ENCODE results near the gene INAFM1. TPM values are rescaled to one million over a fixed set of nuclear protein-coding genes. Genes with fewer than 3 reads are reported as not detected.
A peak's percentile ranks its signal among the peaks of the same experiment; 100 is the strongest.

Gene INAFM1
- total RNA-seq, 1 donor = 2.5 TPM

DNA sequence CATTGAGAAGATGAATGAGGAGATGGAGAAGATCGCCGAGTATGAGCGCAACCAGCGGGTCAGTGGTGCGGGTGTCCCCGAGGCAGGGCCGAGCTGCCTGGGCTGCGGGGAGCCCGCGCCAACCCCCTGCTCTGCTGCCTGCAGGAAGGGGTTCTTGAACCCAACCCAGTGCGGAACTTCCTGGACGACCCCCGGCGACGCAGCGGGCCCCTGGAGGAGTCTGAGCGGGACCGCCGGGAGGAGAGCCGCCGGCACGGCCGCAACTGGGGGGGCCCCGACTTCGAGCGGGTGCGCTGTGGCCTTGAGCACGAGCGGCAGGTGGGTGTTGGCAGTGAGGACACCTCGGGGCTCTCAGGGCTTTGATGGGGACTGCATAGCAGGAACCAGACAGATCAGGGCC lies 10.1 kb upstream of the INAFM1 start:
- TF ChIP-seq, protein P1, sequence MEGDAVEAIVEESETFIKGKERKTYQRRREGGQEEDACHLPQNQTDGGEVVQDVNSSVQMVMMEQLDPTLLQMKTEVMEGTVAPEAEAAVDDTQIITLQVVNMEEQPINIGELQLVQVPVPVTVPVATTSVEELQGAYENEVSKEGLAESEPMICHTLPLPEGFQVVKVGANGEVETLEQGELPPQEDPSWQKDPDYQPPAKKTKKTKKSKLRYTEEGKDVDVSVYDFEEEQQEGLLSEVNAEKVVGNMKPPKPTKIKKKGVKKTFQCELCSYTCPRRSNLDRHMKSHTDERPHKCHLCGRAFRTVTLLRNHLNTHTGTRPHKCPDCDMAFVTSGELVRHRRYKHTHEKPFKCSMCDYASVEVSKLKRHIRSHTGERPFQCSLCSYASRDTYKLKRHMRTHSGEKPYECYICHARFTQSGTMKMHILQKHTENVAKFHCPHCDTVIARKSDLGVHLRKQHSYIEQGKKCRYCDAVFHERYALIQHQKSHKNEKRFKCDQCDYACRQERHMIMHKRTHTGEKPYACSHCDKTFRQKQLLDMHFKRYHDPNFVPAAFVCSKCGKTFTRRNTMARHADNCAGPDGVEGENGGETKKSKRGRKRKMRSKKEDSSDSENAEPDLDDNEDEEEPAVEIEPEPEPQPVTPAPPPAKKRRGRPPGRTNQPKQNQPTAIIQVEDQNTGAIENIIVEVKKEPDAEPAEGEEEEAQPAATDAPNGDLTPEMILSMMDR (IDR thresholded peaks at IDR 0.05; ENCODE audit: extremely low read depth, low read depth, low read length) = no peak
- Histone ChIP-seq H4K20me1 (ENCODE audit: insufficient read depth, low read length) (peaks cover 10% of the 10 kb centered on the region), H3K4me3 (ENCODE audit: insufficient read depth, low read length) (no peak overlapping the region), H3K27ac (ENCODE audit: low read depth, low read length) (no peak overlapping the region), H3K36me3 (ENCODE audit: insufficient read depth, low read length) (peaks cover 59% of the 10 kb centered on the region), H3K9me3 (ENCODE audit: low read depth, low read length) (no peaks in the 10 kb centered on the region), H2AFZ (ENCODE audit: low read length) (no peak overlapping the region), H3K27me3 (ENCODE audit: insufficient read depth, low read length) (no peaks in the 10 kb centered on the region), H3K4me1 (ENCODE audit: insufficient read depth, low read length) (no peaks in the 10 kb centered on the region), H3K4me2 (ENCODE audit: insufficient read depth, low read length) (no peak overlapping the region), H3K79me2 (ENCODE audit: insufficient read depth, low read length) (peaks cover 38% of the 10 kb centered on the region)
- DNase-seq (ENCODE audit: insufficient read length, low spot score, missing footprints) = peak; percentile 29

DNA sequence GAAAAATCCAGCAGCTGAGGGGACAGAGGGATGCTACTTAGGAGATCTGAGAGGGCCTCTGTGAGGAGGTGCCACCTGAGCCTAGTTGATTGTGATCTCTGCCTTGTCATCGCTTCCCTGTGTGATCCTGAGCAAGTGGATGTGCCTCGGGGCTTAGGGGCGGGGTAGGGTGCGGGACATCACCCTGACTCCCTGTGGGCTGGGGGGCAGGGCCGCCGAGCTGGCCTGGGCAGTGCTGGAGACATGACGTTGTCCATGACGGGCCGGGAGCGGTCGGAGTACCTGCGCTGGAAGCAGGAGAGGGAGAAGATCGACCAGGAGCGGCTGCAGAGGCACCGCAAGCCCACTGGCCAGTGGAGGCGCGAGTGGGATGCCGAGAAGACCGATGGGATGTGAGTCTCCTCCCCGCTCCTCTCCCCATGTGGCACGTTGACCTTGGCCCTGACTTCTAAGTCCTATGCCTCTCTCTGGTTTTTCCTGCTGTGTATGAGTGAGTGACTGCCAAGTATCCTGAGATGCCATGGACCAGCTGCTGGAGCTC lies 8.2 kb upstream of the INAFM1 start:
- TF ChIP-seq, protein P1 (IDR thresholded peaks at IDR 0.05; ENCODE audit: extremely low read depth, low read depth, low read length) = no peak
- Histone ChIP-seq H3K4me3 (ENCODE audit: insufficient read depth, low read length) (no peak overlapping the region), H3K4me1 (ENCODE audit: insufficient read depth, low read length) (no peaks in the 10 kb centered on the region), H2AFZ (ENCODE audit: low read length) (no peak overlapping the region), H3K36me3 (ENCODE audit: insufficient read depth, low read length) (peaks cover 55% of the 10 kb centered on the region), H3K9me3 (ENCODE audit: low read depth, low read length) (no peaks in the 10 kb centered on the region), H3K4me2 (ENCODE audit: insufficient read depth, low read length) (no peak overlapping the region), H3K27me3 (ENCODE audit: insufficient read depth, low read length) (no peaks in the 10 kb centered on the region), H4K20me1 (ENCODE audit: insufficient read depth, low read length) (peaks cover 6% of the 10 kb centered on the region), H3K27ac (ENCODE audit: low read depth, low read length) (no peak overlapping the region), H3K79me2 (ENCODE audit: insufficient read depth, low read length) (peaks cover 21% of the 10 kb centered on the region)
- peak; percentile 54 for DNase-seq (ENCODE audit: insufficient read length, low spot score, missing footprints)

DNA sequence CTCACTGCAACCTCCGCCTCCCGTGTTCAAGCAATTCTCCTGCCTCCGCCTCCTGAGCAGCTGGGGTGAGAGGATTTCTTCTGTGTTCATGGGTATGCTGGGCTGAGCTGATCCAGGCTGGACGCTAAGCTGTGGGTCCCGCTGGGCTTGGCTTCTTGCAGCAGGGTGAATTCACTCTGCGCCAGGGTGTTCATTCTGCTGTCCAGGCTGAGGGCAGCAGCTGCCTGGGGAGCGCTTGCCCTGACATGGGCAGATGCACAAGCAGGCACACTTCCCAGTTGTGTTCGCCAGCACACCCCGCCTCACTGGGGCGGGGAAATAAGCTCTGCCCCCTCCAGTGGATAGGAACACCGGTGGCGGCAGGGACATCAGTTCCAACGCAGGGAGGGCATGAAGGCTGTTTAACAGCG lies 7.3 kb upstream of the INAFM1 start:
- Histone ChIP-seq H3K4me2 (ENCODE audit: insufficient read depth, low read length) (no peak overlapping the region), H2AFZ (ENCODE audit: low read length) (no peak overlapping the region), H4K20me1 (ENCODE audit: insufficient read depth, low read length) (peaks cover 6% of the 10 kb centered on the region), H3K27me3 (ENCODE audit: insufficient read depth, low read length) (no peaks in the 10 kb centered on the region), H3K36me3 (ENCODE audit: insufficient read depth, low read length) (peaks cover 49% of the 10 kb centered on the region), H3K4me3 (ENCODE audit: insufficient read depth, low read length) (no peak overlapping the region), H3K9me3 (ENCODE audit: low read depth, low read length) (no peaks in the 10 kb centered on the region), H3K4me1 (ENCODE audit: insufficient read depth, low read length) (no peaks in the 10 kb centered on the region), H3K79me2 (ENCODE audit: insufficient read depth, low read length) (peaks cover 20% of the 10 kb centered on the region), H3K27ac (ENCODE audit: low read depth, low read length) (no peak overlapping the region)
- DNase-seq (ENCODE audit: insufficient read length, low spot score, missing footprints) = peak; percentile 76
- TF ChIP-seq, protein P1 (IDR thresholded peaks at IDR 0.05; ENCODE audit: extremely low read depth, low read depth, low read length) = no peak

DNA sequence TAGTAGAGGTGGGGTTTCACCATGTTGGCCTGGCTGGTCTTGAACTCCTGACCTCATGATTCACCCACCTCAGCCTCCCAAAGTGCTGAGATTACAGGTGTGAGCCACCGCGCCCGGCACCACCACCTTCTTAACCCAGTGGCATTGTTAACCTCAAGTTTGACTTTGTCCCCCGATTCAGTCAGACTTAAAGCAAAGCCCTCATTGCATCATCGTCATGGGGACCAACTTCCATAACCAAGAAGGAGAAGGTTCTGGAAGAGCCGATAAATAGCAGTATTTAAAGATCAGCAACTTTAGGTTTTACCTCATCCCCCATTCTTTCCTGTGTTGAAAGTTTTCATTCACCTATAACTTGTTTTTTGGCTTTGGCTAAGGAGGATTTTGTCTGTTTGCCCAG lies 6.7 kb upstream of the INAFM1 start:
- Histone ChIP-seq H3K79me2 (ENCODE audit: insufficient read depth, low read length) (peaks cover 15% of the 10 kb centered on the region), H3K36me3 (ENCODE audit: insufficient read depth, low read length) (peaks cover 42% of the 10 kb centered on the region), H2AFZ (ENCODE audit: low read length) (no peak overlapping the region), H3K4me3 (ENCODE audit: insufficient read depth, low read length) (no peak overlapping the region), H3K27me3 (ENCODE audit: insufficient read depth, low read length) (no peaks in the 10 kb centered on the region), H3K4me1 (ENCODE audit: insufficient read depth, low read length) (peaks cover 5% of the 10 kb centered on the region), H3K27ac (ENCODE audit: low read depth, low read length) (no peak overlapping the region), H4K20me1 (ENCODE audit: insufficient read depth, low read length) (peaks cover 6% of the 10 kb centered on the region), H3K9me3 (ENCODE audit: low read depth, low read length) (no peaks in the 10 kb centered on the region), H3K4me2 (ENCODE audit: insufficient read depth, low read length) (no peak overlapping the region)
- TF ChIP-seq, protein P1 (IDR thresholded peaks at IDR 0.05; ENCODE audit: extremely low read depth, low read depth, low read length) = no peak
- peak; percentile 90 for DNase-seq (ENCODE audit: insufficient read length, low spot score, missing footprints)
